ENCODE data around the gene LYPD6B. TPM values are rescaled to one million over a fixed set of nuclear protein-coding genes. Genes with fewer than 3 reads are reported as not detected.
"Not testable (repeated sequence)": the region's sequence is repeated elsewhere in the genome, so short reads cannot be mapped to it uniquely, and the experiment has no call there.

Gene LYPD6B
- polyA plus RNA-seq, 1 donor from 2014 or later: 7.8 TPM

DNA sequence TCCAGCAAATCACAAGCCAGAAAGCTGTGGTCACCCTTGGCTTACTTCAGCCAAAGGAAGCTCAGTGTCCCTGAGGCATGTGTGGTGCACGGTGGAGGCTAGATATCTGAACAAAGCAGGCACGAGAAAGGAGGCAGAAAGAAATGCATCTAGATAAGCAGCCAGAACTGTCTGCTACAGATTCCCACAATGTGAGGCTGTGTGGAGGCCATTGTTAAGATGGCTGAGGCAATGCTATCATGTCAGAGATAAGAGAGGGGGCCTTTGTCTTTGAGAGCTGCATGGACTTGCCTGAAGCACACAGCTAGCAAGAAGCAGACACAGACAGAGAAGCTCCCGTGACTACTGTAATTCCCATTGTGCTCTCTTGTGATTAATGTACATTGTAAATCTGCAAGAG is 181.4 kb downstream of the LYPD6B start:
- Mint-ChIP-seq H3K27ac (no peak overlapping the region), H3K4me1 (no peaks in the 10 kb centered on the region), H3K4me3 (no peak overlapping the region), H3K36me3 (peaks cover 3% of the 10 kb centered on the region), H3K9me3 (no peaks in the 10 kb centered on the region), H3K27me3 (peaks cover 3% of the 10 kb centered on the region)

DNA sequence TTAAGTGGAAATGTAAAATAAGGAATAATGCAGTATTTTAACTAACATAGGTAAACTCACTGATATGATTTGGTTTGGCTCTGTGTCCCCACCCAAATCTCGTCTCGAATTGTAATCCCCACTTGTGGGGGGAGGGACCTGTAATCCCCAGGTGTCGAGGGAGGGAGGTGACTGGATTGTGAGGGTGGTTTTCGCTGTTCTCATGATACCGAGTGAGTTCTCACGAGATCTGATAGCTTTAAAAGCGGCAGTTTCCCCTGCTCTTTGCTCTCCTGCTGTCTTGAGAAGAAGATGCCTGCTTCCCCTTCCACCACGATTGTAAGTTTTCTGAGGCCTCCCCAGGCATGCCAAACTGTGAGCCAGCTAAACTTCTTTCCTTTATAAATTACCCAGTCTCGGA is 182.5 kb downstream of the LYPD6B start:
- no peak overlapping the region for H3K4me3 Mint-ChIP-seq
- no peaks in the 10 kb centered on the region for H3K4me1 Mint-ChIP-seq
- H3K27me3 Mint-ChIP-seq: peaks cover 3% of the 10 kb centered on the region
- peaks cover 6% of the 10 kb centered on the region for H3K36me3 Mint-ChIP-seq
- H3K9me3 Mint-ChIP-seq: no peaks in the 10 kb centered on the region
- H3K27ac Mint-ChIP-seq: no peak overlapping the region

- Mint-ChIP-seq H3K27me3 (peaks cover 8% of the 10 kb centered on the region), H3K27ac (no peak overlapping the region), H3K4me1 (no peaks in the 10 kb centered on the region), H3K9me3 (no peaks in the 10 kb centered on the region), H3K36me3 (peaks cover 6% of the 10 kb centered on the region), H3K4me3 (no peak overlapping the region)
Observed at GRCh38 chr2:149221898-149222297, 183.4 kb downstream of the LYPD6B start.

DNA sequence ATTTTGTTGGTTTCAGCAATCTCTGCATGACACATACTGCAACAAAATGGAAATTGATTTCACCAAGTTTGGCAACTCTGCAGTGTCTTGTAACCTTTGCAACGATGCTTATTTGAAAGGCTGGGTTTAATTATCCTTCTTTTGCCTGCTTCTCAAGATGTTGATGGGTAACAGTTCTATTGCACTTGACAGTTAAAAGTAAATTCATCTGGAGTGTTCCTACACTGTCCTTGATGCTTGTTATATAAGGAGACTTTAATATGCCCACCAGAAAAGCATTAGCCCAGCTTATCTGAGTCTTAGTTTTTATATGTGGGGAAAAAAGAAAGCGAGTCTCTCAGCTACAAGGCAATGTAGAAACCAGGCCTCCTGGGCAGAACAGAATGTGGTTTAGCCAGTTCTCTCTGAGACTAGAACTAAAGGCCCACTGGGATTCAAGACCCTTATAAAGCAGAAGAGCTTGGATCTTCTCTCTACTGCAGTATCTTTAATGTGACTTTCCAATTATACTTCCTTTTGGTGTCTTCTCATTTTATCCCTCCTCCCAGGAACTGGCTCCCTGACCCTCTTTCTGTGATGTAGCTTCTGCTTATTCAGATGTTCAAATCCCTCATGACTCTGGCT is 185.1 kb downstream of the LYPD6B start:
- peaks cover 3% of the 10 kb centered on the region for H3K36me3 Mint-ChIP-seq
- no peak overlapping the region for H3K4me3 Mint-ChIP-seq
- H3K9me3 Mint-ChIP-seq: no peaks in the 10 kb centered on the region
- no peaks in the 10 kb centered on the region for H3K4me1 Mint-ChIP-seq
- H3K27me3 Mint-ChIP-seq: peaks cover 13% of the 10 kb centered on the region
- H3K27ac Mint-ChIP-seq: no peak overlapping the region

DNA sequence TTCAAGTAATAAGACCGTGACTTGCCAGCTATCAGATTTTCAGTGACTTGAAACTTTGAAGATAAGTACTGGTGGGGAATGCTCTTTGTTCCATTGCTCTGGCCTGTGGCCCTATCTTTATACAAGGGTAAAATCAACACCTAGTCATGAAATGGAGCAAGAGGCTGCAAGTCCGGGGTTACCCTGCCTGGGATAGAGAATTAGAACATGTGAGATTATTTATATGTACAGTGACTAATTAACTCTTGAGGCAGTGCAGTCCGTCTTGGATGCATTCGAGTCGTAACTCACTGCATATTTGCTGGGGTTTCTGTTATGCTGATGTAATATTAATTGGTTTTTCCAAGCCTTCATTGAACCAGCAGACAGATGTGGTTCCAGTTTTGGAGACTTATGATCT is 186.0 kb downstream of the LYPD6B start:
- Mint-ChIP-seq H3K27ac (no peak overlapping the region), H3K27me3 (peaks cover 13% of the 10 kb centered on the region), H3K4me3 (no peak overlapping the region), H3K4me1 (no peaks in the 10 kb centered on the region), H3K36me3 (peaks cover 3% of the 10 kb centered on the region), H3K9me3 (no peaks in the 10 kb centered on the region)

DNA sequence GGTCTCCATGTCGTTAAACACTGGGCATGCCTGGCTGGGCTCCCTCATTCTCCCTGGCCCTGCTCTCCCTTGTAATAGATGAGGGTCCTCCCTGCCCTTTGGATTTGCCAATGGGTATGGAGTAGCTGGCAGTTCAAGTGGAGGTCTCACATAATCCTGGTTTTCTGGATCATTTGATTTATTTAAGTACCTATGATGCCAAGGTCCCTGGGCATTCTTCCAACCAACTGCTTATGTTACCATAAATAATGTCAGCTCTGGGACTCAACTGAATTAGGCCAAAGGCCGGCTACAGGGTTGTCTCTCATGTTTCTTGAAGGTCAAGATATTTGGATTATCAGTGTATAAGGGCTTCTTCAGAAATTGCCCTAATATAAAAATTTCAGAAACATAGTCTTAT is 186.9 kb downstream of the LYPD6B start:
- Mint-ChIP-seq H3K27me3 (peaks cover 13% of the 10 kb centered on the region), H3K4me1 (no peaks in the 10 kb centered on the region), H3K36me3 (peaks cover 3% of the 10 kb centered on the region), H3K27ac (no peak overlapping the region), H3K9me3 (no peaks in the 10 kb centered on the region), H3K4me3 (no peak overlapping the region)

GRCh38 chr2:149226790-149227189 is 188.3 kb downstream of the LYPD6B start:
- H3K4me1 Mint-ChIP-seq: no peaks in the 10 kb centered on the region
- H3K27ac Mint-ChIP-seq: peak overlapping the region in 1 of 3 donors; percentile 82
- no peak overlapping the region for H3K4me3 Mint-ChIP-seq
- H3K36me3 Mint-ChIP-seq: peaks cover 3% of the 10 kb centered on the region
- H3K27me3 Mint-ChIP-seq: peaks cover 13% of the 10 kb centered on the region
- H3K9me3 Mint-ChIP-seq: no peaks in the 10 kb centered on the region

DNA sequence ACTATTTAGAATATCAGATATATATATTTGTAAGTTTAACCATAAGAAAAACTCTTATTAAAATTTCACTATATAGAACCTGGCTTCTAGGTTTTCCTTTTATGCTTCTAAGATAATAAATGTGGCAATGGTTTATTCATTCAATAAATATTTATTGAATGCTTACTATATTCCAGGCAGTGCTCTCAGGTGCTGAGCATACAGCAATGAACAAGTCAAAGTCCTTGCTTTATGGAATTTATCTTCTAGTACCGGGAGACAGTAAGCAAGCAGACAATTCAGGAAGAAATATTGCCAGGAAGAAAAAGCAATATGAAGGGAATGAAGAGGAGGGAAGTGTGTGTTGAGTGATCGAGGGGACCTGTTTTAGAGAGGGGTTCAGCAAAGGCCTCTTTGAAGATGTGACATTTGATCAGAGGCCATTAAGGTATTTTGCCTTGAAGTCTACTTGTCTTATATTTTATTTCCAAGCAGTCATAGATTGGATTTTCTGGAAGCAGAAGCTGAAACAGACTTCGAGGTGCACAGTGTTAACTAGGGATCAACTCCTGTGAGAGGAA is 197.4 kb downstream of the LYPD6B start:
- H3K27me3 Mint-ChIP-seq: peaks cover 14% of the 10 kb centered on the region
- H3K36me3 Mint-ChIP-seq: no peaks in the 10 kb centered on the region
- H3K4me3 Mint-ChIP-seq: no peak overlapping the region
- H3K27ac Mint-ChIP-seq: no peak overlapping the region
- H3K4me1 Mint-ChIP-seq: peaks cover 0 to 3% (median 1%) of the 10 kb centered on the region in 3 donors
- H3K9me3 Mint-ChIP-seq: peaks cover 0 to 7% (median 0%) of the 10 kb centered on the region in 3 donors

DNA sequence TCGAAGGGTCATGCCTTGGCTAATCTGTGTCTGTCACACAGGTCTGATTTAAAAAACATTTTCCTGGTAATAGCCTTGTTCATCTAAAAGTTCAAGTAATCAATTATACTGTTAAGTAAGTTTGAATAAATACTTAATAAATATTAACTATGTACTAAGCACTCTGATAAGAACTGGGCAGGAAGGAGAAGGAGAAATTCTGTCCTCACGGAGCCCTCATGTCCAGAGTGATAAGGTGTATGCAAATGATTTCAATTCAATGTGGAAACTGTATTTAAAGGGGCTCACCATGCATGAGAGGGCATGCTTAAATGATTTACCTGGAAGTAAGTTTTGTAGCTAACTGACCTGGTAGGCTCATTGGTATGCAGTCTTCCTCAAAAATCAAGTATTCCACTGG is 197.9 kb downstream of the LYPD6B start:
- H3K27ac Mint-ChIP-seq: no peak overlapping the region
- peaks cover 15% of the 10 kb centered on the region for H3K27me3 Mint-ChIP-seq
- H3K36me3 Mint-ChIP-seq: no peaks in the 10 kb centered on the region
- no peak overlapping the region for H3K4me3 Mint-ChIP-seq
- H3K4me1 Mint-ChIP-seq: peaks cover 0 to 3% (median 1%) of the 10 kb centered on the region in 3 donors
- peaks cover 0 to 7% (median 0%) of the 10 kb centered on the region in 3 donors for H3K9me3 Mint-ChIP-seq

GRCh38 chr2:149246186-149246585 is 207.7 kb downstream of the LYPD6B start:
- Mint-ChIP-seq H3K27ac (no peak overlapping the region), H3K9me3 (peaks cover 0 to 4% (median 3%) of the 10 kb centered on the region in 3 donors), H3K27me3 (no peaks in the 10 kb centered on the region)

DNA sequence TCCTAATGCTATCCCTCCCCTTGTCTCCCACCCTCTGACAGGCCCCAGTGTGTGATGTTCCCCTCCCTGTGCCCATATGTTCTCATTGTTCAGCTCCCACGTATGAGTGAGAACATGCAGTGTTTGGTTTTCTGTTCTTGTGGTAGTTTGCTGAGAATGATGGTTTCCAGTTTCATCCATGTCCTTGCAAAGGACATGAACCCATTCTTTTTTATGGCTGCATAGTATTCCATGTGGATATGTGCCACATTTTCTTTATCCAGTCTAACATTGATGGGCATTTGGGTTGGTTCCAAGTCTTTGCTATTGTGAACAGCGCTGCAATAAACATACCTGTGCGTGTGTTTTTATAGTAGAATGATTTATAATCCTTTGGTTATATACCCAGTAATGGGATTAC is 212.9 kb downstream of the LYPD6B start:
- H3K27ac Mint-ChIP-seq, H3K4me1 Mint-ChIP-seq, H3K27me3 Mint-ChIP-seq, H3K4me3 Mint-ChIP-seq, H3K36me3 Mint-ChIP-seq: not testable (repeated sequence)
- H3K9me3 Mint-ChIP-seq: peaks cover 7 to 24% (median 15%) of the 10 kb centered on the region in 3 donors

More at GRCh38 chr2:149246186-149246585, 207.7 kb downstream of the LYPD6B start:
- Mint-ChIP-seq H3K4me1 (peaks cover 0 to 4% (median 0%) of the 10 kb centered on the region in 3 donors), H3K36me3 (no peaks in the 10 kb centered on the region), H3K4me3 (no peak overlapping the region)

- H3K9me3 Mint-ChIP-seq: peaks cover 7 to 20% (median 15%) of the 10 kb centered on the region in 3 donors
- not testable (repeated sequence) for H3K4me1 Mint-ChIP-seq, H3K36me3 Mint-ChIP-seq
Observed at GRCh38 chr2:149256877-149257276, 218.4 kb downstream of the LYPD6B start.

DNA sequence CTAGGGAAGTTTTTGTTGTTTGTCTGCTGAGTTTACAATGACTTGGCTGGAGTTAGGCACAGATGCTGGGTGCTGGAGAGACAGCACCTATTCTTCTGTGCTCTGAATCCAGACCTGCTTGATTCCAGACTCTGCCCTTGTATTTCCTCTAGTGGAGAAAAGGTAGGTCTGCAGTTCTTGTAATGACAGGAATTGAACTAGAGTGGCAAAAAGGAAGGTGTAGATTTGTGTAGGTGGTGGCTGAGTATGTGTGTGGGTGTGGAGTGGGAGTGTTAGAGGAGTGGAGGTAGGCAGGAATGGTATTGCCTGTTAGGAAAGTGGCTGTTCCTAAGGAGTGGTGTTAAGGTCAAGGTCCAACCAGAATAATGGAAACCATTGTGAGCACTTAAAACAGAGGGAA is 220.0 kb downstream of the LYPD6B start:
- peak overlapping the region in 1 of 4 donors; percentile 5 for H3K4me3 Mint-ChIP-seq
- H3K4me1 Mint-ChIP-seq: no peaks in the 10 kb centered on the region
- no peak overlapping the region for H3K27ac Mint-ChIP-seq
- H3K36me3 Mint-ChIP-seq: peaks cover 2% of the 10 kb centered on the region
- H3K9me3 Mint-ChIP-seq: peaks cover 7 to 20% (median 11%) of the 10 kb centered on the region in 3 donors
- H3K27me3 Mint-ChIP-seq: peaks cover 13% of the 10 kb centered on the region

More at GRCh38 chr2:149256877-149257276, 218.4 kb downstream of the LYPD6B start:
- H3K27me3 Mint-ChIP-seq: peaks cover 15% of the 10 kb centered on the region
- not testable (repeated sequence) for H3K4me3 Mint-ChIP-seq, H3K27ac Mint-ChIP-seq

DNA sequence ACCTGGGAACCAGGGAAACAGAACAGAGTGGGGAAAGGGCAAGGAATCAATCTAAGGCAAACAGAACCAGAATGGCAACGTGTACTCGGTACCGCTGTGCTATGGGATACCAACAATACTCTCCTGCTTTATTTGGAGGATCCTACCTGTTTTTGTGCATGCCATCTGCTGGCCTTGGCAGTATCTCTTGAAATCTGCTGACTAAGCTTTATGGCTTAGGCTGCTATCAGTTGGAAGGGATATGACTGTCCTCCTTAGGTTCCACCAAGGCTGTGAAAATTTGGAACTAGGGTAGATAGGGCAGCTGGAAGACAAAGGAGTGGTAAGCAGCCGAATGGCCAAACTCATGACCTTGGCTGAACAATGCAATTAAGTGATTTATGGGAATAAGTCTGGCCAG is 220.6 kb downstream of the LYPD6B start:
- no peak overlapping the region for H3K27ac Mint-ChIP-seq
- H3K36me3 Mint-ChIP-seq: peaks cover 2% of the 10 kb centered on the region
- peaks cover 13% of the 10 kb centered on the region for H3K27me3 Mint-ChIP-seq
- no peaks in the 10 kb centered on the region for H3K4me1 Mint-ChIP-seq
- H3K9me3 Mint-ChIP-seq: peaks cover 7 to 20% (median 11%) of the 10 kb centered on the region in 3 donors
- H3K4me3 Mint-ChIP-seq: no peak overlapping the region

DNA sequence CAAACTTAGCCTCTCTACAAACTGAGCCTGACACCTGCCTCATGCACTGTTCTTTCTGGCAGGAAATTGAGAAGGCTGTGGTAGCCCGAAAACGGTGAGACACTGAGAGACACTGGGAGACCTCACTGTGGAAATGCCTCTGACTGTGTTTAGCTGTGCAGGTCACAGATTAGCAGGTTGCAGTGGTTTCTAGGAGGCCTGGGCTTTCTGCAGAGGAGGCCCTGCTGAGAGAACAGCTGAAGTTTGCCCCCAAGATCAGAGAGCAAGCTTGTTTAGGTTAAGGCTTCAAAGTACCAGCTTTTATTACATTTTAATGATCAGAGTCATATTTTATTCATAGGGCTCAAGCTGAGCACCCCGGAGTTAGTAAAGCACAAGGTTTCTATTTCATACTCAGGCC is 223.2 kb downstream of the LYPD6B start:
- Mint-ChIP-seq H3K4me1 (no peaks in the 10 kb centered on the region), H3K4me3 (no peak overlapping the region), H3K27ac (no peak overlapping the region), H3K27me3 (peaks cover 13% of the 10 kb centered on the region), H3K36me3 (peaks cover 2% of the 10 kb centered on the region), H3K9me3 (peaks cover 0 to under 1% (median 0%) of the 10 kb centered on the region in 3 donors)
